ENCODE results near the gene IL24. TPM values are rescaled to one million over a fixed set of nuclear protein-coding genes. Genes with fewer than 3 reads are reported as not detected.

The IL24 gene
- polyA plus RNA-seq, 1 donor (not counting 4 experiments of a cell fraction or from before 2014, with no cell fraction given), result 2.3 TPM

DNA sequence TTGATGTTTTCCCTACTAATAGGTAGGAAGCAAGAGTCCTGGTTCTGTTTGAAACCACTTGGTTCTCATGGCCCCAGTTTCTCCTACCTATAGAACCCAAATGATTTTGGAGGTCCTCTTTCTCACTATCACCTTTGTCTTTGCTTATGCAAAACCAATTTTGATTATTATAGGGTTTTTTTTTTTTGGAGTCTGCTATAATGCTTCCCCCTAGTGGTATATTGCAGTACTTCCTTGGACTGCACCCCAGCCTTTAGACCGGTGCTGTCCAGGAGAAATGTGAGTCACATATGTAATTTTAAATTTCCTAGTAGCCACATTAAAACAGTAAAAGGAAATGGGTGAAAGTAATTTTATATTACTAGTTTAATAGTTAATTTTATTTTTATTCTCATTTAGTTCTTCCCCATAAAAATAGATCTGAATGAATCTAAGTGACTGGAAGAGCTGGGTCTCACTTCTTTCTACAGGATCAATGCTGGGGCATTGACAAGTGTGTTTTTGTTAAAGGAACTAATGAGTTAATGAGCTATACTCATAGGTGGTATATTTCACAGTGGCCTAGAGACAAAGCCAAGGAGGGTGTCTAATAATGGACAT is 13.9 kb downstream of the IL24 start:
- TF ChIP-seq, protein P1, sequence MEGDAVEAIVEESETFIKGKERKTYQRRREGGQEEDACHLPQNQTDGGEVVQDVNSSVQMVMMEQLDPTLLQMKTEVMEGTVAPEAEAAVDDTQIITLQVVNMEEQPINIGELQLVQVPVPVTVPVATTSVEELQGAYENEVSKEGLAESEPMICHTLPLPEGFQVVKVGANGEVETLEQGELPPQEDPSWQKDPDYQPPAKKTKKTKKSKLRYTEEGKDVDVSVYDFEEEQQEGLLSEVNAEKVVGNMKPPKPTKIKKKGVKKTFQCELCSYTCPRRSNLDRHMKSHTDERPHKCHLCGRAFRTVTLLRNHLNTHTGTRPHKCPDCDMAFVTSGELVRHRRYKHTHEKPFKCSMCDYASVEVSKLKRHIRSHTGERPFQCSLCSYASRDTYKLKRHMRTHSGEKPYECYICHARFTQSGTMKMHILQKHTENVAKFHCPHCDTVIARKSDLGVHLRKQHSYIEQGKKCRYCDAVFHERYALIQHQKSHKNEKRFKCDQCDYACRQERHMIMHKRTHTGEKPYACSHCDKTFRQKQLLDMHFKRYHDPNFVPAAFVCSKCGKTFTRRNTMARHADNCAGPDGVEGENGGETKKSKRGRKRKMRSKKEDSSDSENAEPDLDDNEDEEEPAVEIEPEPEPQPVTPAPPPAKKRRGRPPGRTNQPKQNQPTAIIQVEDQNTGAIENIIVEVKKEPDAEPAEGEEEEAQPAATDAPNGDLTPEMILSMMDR (optimal IDR thresholded peaks at IDR 0.05 in 1 of 3, IDR thresholded peaks at IDR 0.05 in 1 of 3, conservative IDR thresholded peaks at IDR 0.05 in 1 of 3; ENCODE audit: extremely low read depth in 1 of 3, insufficient read depth in 2 of 3, low read length in 3 of 3), result peak; percentile 54 to 74 (median 55)
- TF ChIP-seq EZH2 (IDR thresholded peaks at IDR 0.05; ENCODE audit: low read length), result no peak
- H3K9ac ChIP-seq (ENCODE audit: control insufficient read depth, extremely low read depth, insufficient read depth, low read length), result no peak overlapping the region
- no peaks in the 10 kb centered on the region for H3K9me1 ChIP-seq (ENCODE audit: control insufficient read depth, extremely low read depth, insufficient read depth, low read length)
- H3K27me3 ChIP-seq (ENCODE audit: control insufficient read depth, extremely low read depth, insufficient read depth, low read length), result no peaks in the 10 kb centered on the region
- peaks cover 5% of the 10 kb centered on the region for H3K79me2 ChIP-seq (ENCODE audit: control insufficient read depth, insufficient read depth, low read length)
- no peak overlapping the region for H3K4me3 ChIP-seq (ENCODE audit: control insufficient read depth in 2 of 3, extremely low read depth in 1 of 3, insufficient read depth in 2 of 3, low read depth in 1 of 3, low read length in 3 of 3)
- H3K4me2 ChIP-seq (ENCODE audit: control insufficient read depth, extremely low read depth, insufficient read depth, low read depth, low read length), result peak overlapping the region; percentile 91
- H4K20me1 ChIP-seq (ENCODE audit: control insufficient read depth, extremely low read depth, insufficient read depth, low read length), result no peaks in the 10 kb centered on the region
- no peak overlapping the region for H2AFZ ChIP-seq (ENCODE audit: control insufficient read depth, low read length)
- dilution Hi-C loops (cut with MboI; ENCODE audit: extremely low pct_ligation_motif_present, low sequenced_read_pairs), result no loop called here
- FAIRE-seq, result no peak
- peaks cover 0 to 6% of the 10 kb centered on the region in 2 experiments for H3K36me3 ChIP-seq (ENCODE audit: control insufficient read depth in 2 of 2, extremely low read depth in 1 of 2, insufficient read depth in 2 of 2, low read length in 2 of 2)
- H3K9me3 ChIP-seq (ENCODE audit: control insufficient read depth, low read depth, low read length), result no peaks in the 10 kb centered on the region
- peaks cover 36% of the 10 kb centered on the region for H3K4me1 ChIP-seq (ENCODE audit: control insufficient read depth, extremely low read depth, insufficient read depth, low read length)
- no peak for DNase-seq (ENCODE audit: low read depth, low spot score)
- peak overlapping the region; percentile 93 for H3K27ac ChIP-seq (ENCODE audit: control insufficient read depth, insufficient read depth, low read length)

DNA sequence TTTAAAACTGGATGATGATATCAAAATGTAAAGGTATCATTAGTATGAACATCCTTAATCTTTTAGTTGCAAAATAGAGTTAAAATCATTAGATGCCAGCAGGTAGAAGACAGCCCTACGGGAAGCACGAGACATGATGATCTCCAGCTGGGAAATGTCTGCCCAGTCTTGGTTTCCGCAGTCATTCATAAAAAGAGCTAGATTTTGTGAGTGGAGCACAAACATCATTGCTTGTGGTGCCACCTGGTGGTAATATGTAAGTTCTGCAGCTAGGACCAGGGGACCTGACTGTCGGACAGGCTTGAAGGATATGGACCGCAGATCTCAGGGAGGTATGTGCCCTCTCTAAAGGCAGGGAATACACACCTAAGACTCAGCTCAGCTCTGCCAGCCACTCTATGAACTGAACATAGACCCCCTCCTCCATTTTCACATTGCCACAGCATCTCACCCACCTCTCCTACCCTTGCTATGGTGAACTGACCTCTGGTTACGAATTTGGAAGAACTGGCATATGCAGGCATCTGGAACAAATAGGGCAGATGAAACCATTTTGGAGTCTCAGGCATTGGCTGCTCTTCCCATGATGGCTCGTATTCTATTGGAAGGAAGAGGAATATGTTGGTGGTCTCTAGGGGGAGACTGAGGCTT is 15.3 kb downstream of the IL24 start:
- Histone ChIP-seq H3K4me2 (ENCODE audit: control insufficient read depth, extremely low read depth, insufficient read depth, low read depth, low read length) (no peak overlapping the region), H3K9me1 (ENCODE audit: control insufficient read depth, extremely low read depth, insufficient read depth, low read length) (no peaks in the 10 kb centered on the region), H3K4me3 (ENCODE audit: control insufficient read depth in 2 of 3, extremely low read depth in 1 of 3, insufficient read depth in 2 of 3, low read depth in 1 of 3, low read length in 3 of 3) (no peak overlapping the region), H2AFZ (ENCODE audit: control insufficient read depth, low read length) (no peak overlapping the region), H3K9ac (ENCODE audit: control insufficient read depth, extremely low read depth, insufficient read depth, low read length) (no peak overlapping the region), H3K9me3 (ENCODE audit: control insufficient read depth, low read depth, low read length) (no peaks in the 10 kb centered on the region), H4K20me1 (ENCODE audit: control insufficient read depth, extremely low read depth, insufficient read depth, low read length) (no peaks in the 10 kb centered on the region), H3K27me3 (ENCODE audit: control insufficient read depth, extremely low read depth, insufficient read depth, low read length) (no peaks in the 10 kb centered on the region), H3K27ac (ENCODE audit: control insufficient read depth, insufficient read depth, low read length) (no peak overlapping the region), H3K79me2 (ENCODE audit: control insufficient read depth, insufficient read depth, low read length) (peaks cover 3% of the 10 kb centered on the region), H3K4me1 (ENCODE audit: control insufficient read depth, extremely low read depth, insufficient read depth, low read length) (peaks cover 28% of the 10 kb centered on the region), H3K36me3 (ENCODE audit: control insufficient read depth in 2 of 2, extremely low read depth in 1 of 2, insufficient read depth in 2 of 2, low read length in 2 of 2) (no peaks in the 10 kb centered on the region)
- dilution Hi-C loops (cut with MboI; ENCODE audit: extremely low pct_ligation_motif_present, low sequenced_read_pairs), result no loop called here
- TF ChIP-seq, protein P1 (optimal IDR thresholded peaks at IDR 0.05 in 1 of 3, IDR thresholded peaks at IDR 0.05 in 1 of 3, conservative IDR thresholded peaks at IDR 0.05 in 1 of 3; ENCODE audit: extremely low read depth in 1 of 3, insufficient read depth in 2 of 3, low read length in 3 of 3), result peak; percentile 67 to 90 (median 87)
- no peak for TF ChIP-seq EZH2 (IDR thresholded peaks at IDR 0.05; ENCODE audit: low read length)
- DNase-seq (ENCODE audit: low read depth, low spot score) (no peak), FAIRE-seq (peak; percentile 68)
